K562 (cell line): ENCODE data around the gene CELA1. TPM values are rescaled to one million over a fixed set of nuclear protein-coding genes. Genes with fewer than 3 reads are reported as not detected.

ENCODE experiments used
- ASH1L ChIP-seq: fragments of 450-650 bp; IDR thresholded peaks from 2 replicates; pipeline ENCODE4 v1.6.1; 2018; ENCODE audit warnings: borderline replicate concordance, mild to moderate bottlenecking, low read depth; ENCODE audit not compliant: partially characterized antibody
- ATF3 ChIP-seq, 2 experiments: fragments of 450-650 bp in 1 of 2; sonication (generic) in 1 of 2; formaldehyde crosslinking in 1 of 2; IDR thresholded peaks in 1 of 2; conservative IDR thresholded peaks in 1 of 2; 2 replicates each; pipeline versions ENCODE4 v1.6.1 to v1.8.1; 2016 to 2023; ENCODE audit warnings: mild to moderate bottlenecking in 2 of 2, moderate library complexity in 2 of 2, inconsistent platforms in 1 of 2, missing genetic modification reagents in 1 of 2
- C11orf30 ChIP-seq: fragments of 450-650 bp; IDR thresholded peaks from 2 replicates; pipeline ENCODE4 v1.6.1; 2016; ENCODE audit warnings: low read depth, mild to moderate bottlenecking
- CBX1 ChIP-seq: sonication (generic); IDR thresholded peaks from 2 replicates; pipeline ENCODE4 v1.6.1; 2016; ENCODE audit warnings: antibody characterized with exemption, low read depth, mild to moderate bottlenecking
- COPS2 ChIP-seq: fragments of 450-650 bp; conservative IDR thresholded peaks from 2 replicates; pipeline ENCODE4 v1.6.1; 2016; ENCODE audit warnings: mild to moderate bottlenecking, moderate library complexity
- CREBBP ChIP-seq: IDR thresholded peaks from one replicate; pipeline ENCODE4 v1.6.1; 2012; ENCODE audit warnings: low read depth, mild to moderate bottlenecking, control low read depth, inconsistent platforms, low read length
- JUND ChIP-seq, 2 experiments: IDR thresholded peaks; 2 replicates in 1 of 2; 3 replicates in 1 of 2; pipeline ENCODE4 v1.6.1; 2011; ENCODE audit warnings: borderline replicate concordance in 2 of 2, low read depth in 2 of 2, low read length in 2 of 2, improper control_type of control experiment in 1 of 2, missing biosample characterization in 1 of 2, missing genetic modification characterization in 1 of 2, missing genetic modification reagents in 1 of 2
- MTA1 ChIP-seq: fragments of 450-650 bp; IDR thresholded peaks from 2 replicates; pipeline ENCODE4 v1.6.1; 2017; ENCODE audit warnings: borderline replicate concordance
- NR2C2 ChIP-seq, 2 experiments: fragments of 200-800 bp in 1 of 2; sonication (Bioruptor generic) in 1 of 2; sonication (generic) in 1 of 2; formaldehyde crosslinking in 1 of 2; IDR thresholded peaks; 2 replicates each; pipeline versions ENCODE4 v1.6.1 to v1.8.0; 2016 to 2022; ENCODE audit warnings: mild to moderate bottlenecking in 1 of 2, missing compliant biosample characterization in 1 of 2, missing genetic modification characterization in 1 of 2, missing genetic modification reagents in 1 of 2
- ZNF589 ChIP-seq: fragments of 200-800 bp; sonication (Bioruptor generic); IDR thresholded peaks from 2 replicates; pipeline ENCODE4 v1.6.1; 2016; ENCODE audit warnings: low read depth, missing genetic modification characterization, missing compliant biosample characterization
- ZNF592 ChIP-seq: fragments of 450-650 bp; IDR thresholded peaks from 2 replicates; pipeline ENCODE4 v1.6.1; 2017; ENCODE audit warnings: antibody characterized with exemption, mild to moderate bottlenecking
- polyA plus RNA-seq, 8 experiments: library from polyadenylated mRNA; depleted of rRNA in 4 of 8; stranded (reverse) in 5 of 8; unstranded in 3 of 8; fragments of >200 nt; fragmentation: Nextera tagmentation in 2 of 8; fragmentation: Illumina TruSeq in 1 of 8; extraction: Ambion mirVana in 2 of 8; extraction: Trizol in 1 of 8; gene quantifications; 2 replicates each; pipeline versions ENCODE4 v1.2.1 to v1.2.3, GENCODE V29; 2011 to 2014; ENCODE audit warnings: inconsistent platforms in 1 of 8, missing spikeins in 1 of 8
- total RNA-seq, 7 experiments: library from RNA; depleted of rRNA in 6 of 7; stranded (reverse); fragments of >200 nt in 6 of 7; fragmentation: Illumina TruSeq in 2 of 7; extraction: Trizol in 2 of 7; gene quantifications; 2 replicates each; pipeline versions ENCODE4 v1.2.1 to v1.2.3, GENCODE V29; 2011 to 2021; ENCODE audit warnings: low replicate concordance in 1 of 7
- TF ChIP-seq, protein P1 (sequence below), 2 experiments: fragments of 450-650 bp in 1 of 2; sonication (generic) in 1 of 2; formaldehyde crosslinking in 1 of 2; IDR thresholded peaks; 2 replicates each; pipeline versions ENCODE4 v1.7.1 to v1.9.0; 2016 to 2022; ENCODE audit warnings: inconsistent platforms in 1 of 2, mild to moderate bottlenecking in 1 of 2, missing genetic modification reagents in 1 of 2

The CELA1 gene
- total and polyA plus RNA-seq, 9 of the 15 experiments (the other 6 are each of a cell fraction or from before 2014, with no cell fraction given), result 0.06 to 0.27 (median 0.22) TPM; not detected in 6

GRCh38 chr12:51345681-51346080 is 798 bp downstream of the CELA1 start (continued):
- no peak for TF ChIP-seq CREBBP
- no peak for TF ChIP-seq ZNF589 (CRISPR knock-in tag)
- TF ChIP-seq JUND (IDR thresholded peaks at IDR 0.05; ENCODE audit: borderline replicate concordance, low read depth, low read length), result peak; percentile 36; the same call in 1 of the 2 replicates
- TF ChIP-seq JUND (tag; IDR thresholded peaks at IDR 0.05; ENCODE audit: borderline replicate concordance, low read depth, low read length), result no peak
- no peak for TF ChIP-seq ASH1L
- no peak for TF ChIP-seq COPS2
- no peak for TF ChIP-seq MTA1
- no peak for TF ChIP-seq CBX1
- TF ChIP-seq, protein P1, sequence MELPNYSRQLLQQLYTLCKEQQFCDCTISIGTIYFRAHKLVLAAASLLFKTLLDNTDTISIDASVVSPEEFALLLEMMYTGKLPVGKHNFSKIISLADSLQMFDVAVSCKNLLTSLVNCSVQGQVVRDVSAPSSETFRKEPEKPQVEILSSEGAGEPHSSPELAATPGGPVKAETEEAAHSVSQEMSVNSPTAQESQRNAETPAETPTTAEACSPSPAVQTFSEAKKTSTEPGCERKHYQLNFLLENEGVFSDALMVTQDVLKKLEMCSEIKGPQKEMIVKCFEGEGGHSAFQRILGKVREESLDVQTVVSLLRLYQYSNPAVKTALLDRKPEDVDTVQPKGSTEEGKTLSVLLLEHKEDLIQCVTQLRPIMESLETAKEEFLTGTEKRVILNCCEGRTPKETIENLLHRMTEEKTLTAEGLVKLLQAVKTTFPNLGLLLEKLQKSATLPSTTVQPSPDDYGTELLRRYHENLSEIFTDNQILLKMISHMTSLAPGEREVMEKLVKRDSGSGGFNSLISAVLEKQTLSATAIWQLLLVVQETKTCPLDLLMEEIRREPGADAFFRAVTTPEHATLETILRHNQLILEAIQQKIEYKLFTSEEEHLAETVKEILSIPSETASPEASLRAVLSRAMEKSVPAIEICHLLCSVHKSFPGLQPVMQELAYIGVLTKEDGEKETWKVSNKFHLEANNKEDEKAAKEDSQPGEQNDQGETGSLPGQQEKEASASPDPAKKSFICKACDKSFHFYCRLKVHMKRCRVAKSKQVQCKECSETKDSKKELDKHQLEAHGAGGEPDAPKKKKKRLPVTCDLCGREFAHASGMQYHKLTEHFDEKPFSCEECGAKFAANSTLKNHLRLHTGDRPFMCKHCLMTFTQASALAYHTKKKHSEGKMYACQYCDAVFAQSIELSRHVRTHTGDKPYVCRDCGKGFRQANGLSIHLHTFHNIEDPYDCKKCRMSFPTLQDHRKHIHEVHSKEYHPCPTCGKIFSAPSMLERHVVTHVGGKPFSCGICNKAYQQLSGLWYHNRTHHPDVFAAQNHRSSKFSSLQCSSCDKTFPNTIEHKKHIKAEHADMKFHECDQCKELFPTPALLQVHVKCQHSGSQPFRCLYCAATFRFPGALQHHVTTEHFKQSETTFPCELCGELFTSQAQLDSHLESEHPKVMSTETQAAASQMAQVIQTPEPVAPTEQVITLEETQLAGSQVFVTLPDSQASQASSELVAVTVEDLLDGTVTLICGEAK (IDR thresholded peaks at IDR 0.05), result no peak
- TF ChIP-seq, protein P1 (CRISPR knock-in tag; IDR thresholded peaks at IDR 0.05), result no peak
- TF ChIP-seq NR2C2 (CRISPR knock-in tag; IDR thresholded peaks at IDR 0.05), result no peak
- peak; percentile 15; the same call in 1 of the 2 replicates for TF ChIP-seq NR2C2 (tag; IDR thresholded peaks at IDR 0.05)
- peak; percentile 29; the same call in 1 of the 2 replicates for TF ChIP-seq ZNF592
- peak; percentile 42 for TF ChIP-seq ATF3 (IDR thresholded peaks at IDR 0.05)
- TF ChIP-seq ATF3 (CRISPR knock-in tag; conservative IDR thresholded peaks at IDR 0.05), result no peak
- peak; percentile 42 for TF ChIP-seq C11orf30
